DOHH2 (cell line): Measurements from ENCODE around the gene COL4A4.
A peak's percentile ranks its signal among the peaks of the same experiment; 100 is the strongest.

Experiments
- H3F3A ChIP-seq: fragments of 200-600 bp; sonication (generic), shearing (Covaris generic); 2 replicates; pipeline ENCODE4 v1.6.0; 2016; ENCODE audit warnings: antibody characterized with exemption, mild to moderate bottlenecking; ENCODE audit not compliant: control insufficient read depth, insufficient read depth
- H3K27ac ChIP-seq: fragments of 200-600 bp; sonication (generic); 2 replicates; pipeline ENCODE4 v1.5.1; 2014; ENCODE audit warnings: low read depth, mild to moderate bottlenecking, low read length, moderate library complexity
- H3K27me3 ChIP-seq: fragments of 200-600 bp; sonication (generic); 2 replicates; pipeline ENCODE4 v1.6.1; 2014; ENCODE audit warnings: mild to moderate bottlenecking, low read length, mixed read lengths; ENCODE audit not compliant: control insufficient read depth
- H3K36me3 ChIP-seq: fragments of 200-600 bp; sonication (generic); 2 replicates; pipeline ENCODE4 v1.6.1; 2014; ENCODE audit warnings: mild to moderate bottlenecking, low read length, moderate library complexity, mixed read lengths; ENCODE audit not compliant: control insufficient read depth
- H3K4me1 ChIP-seq: fragments of 200-600 bp; sonication (generic); 2 replicates; pipeline ENCODE4 v1.6.1; 2014; ENCODE audit warnings: mild to moderate bottlenecking, low read length, mixed read lengths; ENCODE audit not compliant: control insufficient read depth
- H3K4me2 ChIP-seq: fragments of 200-600 bp; sonication (generic); 2 replicates; pipeline ENCODE4 v1.6.0; 2014; ENCODE audit warnings: mild to moderate bottlenecking, low read length, moderate library complexity
- H3K4me3 ChIP-seq: fragments of 200-600 bp; sonication (generic); 2 replicates; pipeline ENCODE4 v1.5.1; 2014; ENCODE audit warnings: mild to moderate bottlenecking, low read length, mixed read lengths
- H3K79me2 ChIP-seq: fragments of 200-600 bp; sonication (generic); 2 replicates; pipeline ENCODE4 v1.6.1; 2014; ENCODE audit warnings: mild to moderate bottlenecking, low read length, mixed read lengths; ENCODE audit not compliant: control insufficient read depth
- H3K9me2 ChIP-seq: fragments of 200-600 bp; sonication (generic); replicated peaks from 2 replicates; pipeline ENCODE4 v1.6.1; 2014; ENCODE audit warnings: mild to moderate bottlenecking, low read length, mixed read lengths; ENCODE audit not compliant: control insufficient read depth
- H3K9me3 ChIP-seq: fragments of 200-600 bp; sonication (generic); 2 replicates; pipeline ENCODE4 v1.6.1; 2014; ENCODE audit warnings: antibody characterized with exemption, low read length, mixed read lengths; ENCODE audit not compliant: control insufficient read depth, insufficient read depth
- H4K20me1 ChIP-seq: fragments of 200-600 bp; sonication (generic); 2 replicates; pipeline ENCODE4 v1.6.0; 2014; ENCODE audit warnings: low read depth, mild to moderate bottlenecking, antibody characterized with exemption, low read length, moderate library complexity; ENCODE audit not compliant: control insufficient read depth, insufficient read depth
- EZH2phosphoT487 ChIP-seq: fragments of 200-600 bp; sonication (generic); IDR thresholded peaks from 2 replicates; pipeline ENCODE4 v1.6.1; 2017; ENCODE audit warnings: borderline replicate concordance, mild to moderate bottlenecking, antibody characterized with exemption, low read length, moderate library complexity, mixed read lengths
- TF ChIP-seq, protein P1 (sequence below): fragments of 200-600 bp; sonication (generic); IDR thresholded peaks from one replicate; pipeline ENCODE4 v1.5.1; 2014; ENCODE audit warnings: antibody characterized with exemption, mild to moderate bottlenecking, low read depth, low read length; ENCODE audit not compliant: poor library complexity, severe bottlenecking

COL4A4 gene

DNA sequence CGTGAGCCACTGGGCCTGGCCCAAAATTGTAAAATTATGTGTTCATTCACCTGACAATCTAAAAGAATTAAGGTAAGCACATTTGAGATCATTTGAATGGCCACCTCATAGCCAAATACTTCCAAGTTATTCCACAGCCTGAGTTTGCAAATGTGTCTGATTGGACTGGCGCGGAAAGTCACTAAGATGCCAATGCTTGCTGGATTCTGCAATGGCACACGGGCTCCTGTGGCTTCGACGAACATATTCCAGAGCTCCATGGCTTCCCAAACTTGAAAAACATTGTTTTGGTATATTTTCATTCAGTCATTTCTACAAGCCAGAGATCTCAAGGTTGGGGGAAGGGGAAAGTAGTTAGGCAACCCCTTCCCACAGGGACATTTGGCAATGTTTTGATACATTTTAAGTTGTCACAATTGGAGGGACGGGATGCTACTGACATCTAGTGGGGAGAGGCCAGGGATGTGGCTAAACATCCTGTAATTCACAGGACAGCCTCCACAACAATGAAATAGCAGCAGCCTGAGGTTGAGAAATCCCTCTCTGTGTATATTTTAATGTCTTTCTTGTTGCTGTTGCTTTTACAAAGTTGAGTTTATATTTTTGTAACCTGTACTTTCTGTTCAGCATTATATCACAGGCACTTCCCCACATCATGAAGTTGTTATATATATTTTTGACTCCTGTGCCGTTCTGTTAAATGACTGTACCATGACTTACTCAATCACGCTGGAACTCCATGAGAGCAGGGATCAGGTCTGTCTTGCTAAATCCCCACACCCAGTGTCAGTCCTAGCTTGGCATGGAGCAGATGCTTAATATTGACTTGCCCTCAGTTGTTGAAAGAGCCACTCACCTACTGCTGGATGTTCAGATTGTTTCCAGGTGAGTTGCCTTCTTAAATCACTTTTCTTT is 56.9 kb downstream of the COL4A4 start:
- Histone ChIP-seq H3K79me2 (no peaks in the 10 kb centered on the region), H3K27me3 (no peaks in the 10 kb centered on the region), H3K36me3 (no peaks in the 10 kb centered on the region), H3F3A (0 out of 2 replicates have a peak, but pooled peaks cover 2% of the 10 kb centered on the region), H3K9me3 (no peaks in the 10 kb centered on the region), H4K20me1 (no peaks in the 10 kb centered on the region), H3K27ac (no peak overlapping the region), H3K4me2 (no peak overlapping the region), H3K9me2 (no peaks in the 10 kb centered on the region), H3K4me3 (no peak overlapping the region), H3K4me1 (no peaks in the 10 kb centered on the region)
- no peak for TF ChIP-seq EZH2phosphoT487
- TF ChIP-seq, protein P1, sequence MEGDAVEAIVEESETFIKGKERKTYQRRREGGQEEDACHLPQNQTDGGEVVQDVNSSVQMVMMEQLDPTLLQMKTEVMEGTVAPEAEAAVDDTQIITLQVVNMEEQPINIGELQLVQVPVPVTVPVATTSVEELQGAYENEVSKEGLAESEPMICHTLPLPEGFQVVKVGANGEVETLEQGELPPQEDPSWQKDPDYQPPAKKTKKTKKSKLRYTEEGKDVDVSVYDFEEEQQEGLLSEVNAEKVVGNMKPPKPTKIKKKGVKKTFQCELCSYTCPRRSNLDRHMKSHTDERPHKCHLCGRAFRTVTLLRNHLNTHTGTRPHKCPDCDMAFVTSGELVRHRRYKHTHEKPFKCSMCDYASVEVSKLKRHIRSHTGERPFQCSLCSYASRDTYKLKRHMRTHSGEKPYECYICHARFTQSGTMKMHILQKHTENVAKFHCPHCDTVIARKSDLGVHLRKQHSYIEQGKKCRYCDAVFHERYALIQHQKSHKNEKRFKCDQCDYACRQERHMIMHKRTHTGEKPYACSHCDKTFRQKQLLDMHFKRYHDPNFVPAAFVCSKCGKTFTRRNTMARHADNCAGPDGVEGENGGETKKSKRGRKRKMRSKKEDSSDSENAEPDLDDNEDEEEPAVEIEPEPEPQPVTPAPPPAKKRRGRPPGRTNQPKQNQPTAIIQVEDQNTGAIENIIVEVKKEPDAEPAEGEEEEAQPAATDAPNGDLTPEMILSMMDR = peak; percentile 70

- Histone ChIP-seq H3K9me2 (no peaks in the 10 kb centered on the region), H3K27me3 (no peaks in the 10 kb centered on the region), H3F3A (0 out of 2 replicates have a peak, but pooled peaks cover 2% of the 10 kb centered on the region), H3K4me3 (no peak overlapping the region), H3K27ac (no peak overlapping the region), H3K4me1 (no peaks in the 10 kb centered on the region), H4K20me1 (no peaks in the 10 kb centered on the region), H3K36me3 (no peaks in the 10 kb centered on the region), H3K9me3 (no peaks in the 10 kb centered on the region), H3K4me2 (no peak overlapping the region), H3K79me2 (no peaks in the 10 kb centered on the region)
- TF ChIP-seq, protein P1 = no peak
These were observed 60.4 kb downstream of the COL4A4 start for GRCh38 chr2:227103583-227103982.

- TF ChIP-seq, protein P1 = no peak
- no peak for TF ChIP-seq EZH2phosphoT487
- no peaks in the 10 kb centered on the region for H3K27me3 ChIP-seq
- H3K36me3 ChIP-seq = no peaks in the 10 kb centered on the region
- H3F3A ChIP-seq = no peaks in the 10 kb centered on the region
- H3K4me1 ChIP-seq = no peaks in the 10 kb centered on the region
- no peak overlapping the region for H3K4me3 ChIP-seq
- no peak overlapping the region for H3K27ac ChIP-seq
- H3K4me2 ChIP-seq = no peak overlapping the region
- no peaks in the 10 kb centered on the region for H4K20me1 ChIP-seq
- H3K9me3 ChIP-seq = no peaks in the 10 kb centered on the region
- no peaks in the 10 kb centered on the region for H3K79me2 ChIP-seq
- H3K9me2 ChIP-seq = no peaks in the 10 kb centered on the region
These were observed 64.7 kb downstream of the COL4A4 start for GRCh38 chr2:227099340-227099739.
